OCI-LY1 (cell line): ENCODE measurements around the gene TIMM23B.
"Not testable (repeated sequence)": the region's sequence is repeated elsewhere in the genome, so short reads cannot be mapped to it uniquely, and the experiment has no call there.

Experiments
- H2AFZ ChIP-seq: fragments of 200-600 bp; sonication (generic), shearing (Covaris generic); 2 replicates; pipeline ENCODE4 v1.6.0; 2014; ENCODE audit warnings: antibody characterized with exemption, mild to moderate bottlenecking, low read length
- H3F3A ChIP-seq: fragments of 200-600 bp; sonication (generic), shearing (Covaris generic); 2 replicates; pipeline ENCODE4 v1.6.0; 2014; ENCODE audit warnings: mild to moderate bottlenecking, antibody characterized with exemption, low read length, moderate library complexity; ENCODE audit not compliant: insufficient read depth
- H3K27ac ChIP-seq: fragments of 200-600 bp; sonication (generic); 2 replicates; pipeline ENCODE4 v1.5.1; 2014; ENCODE audit warnings: low read length, mixed run types, mild to moderate bottlenecking, low read depth; ENCODE audit not compliant: poor library complexity, severe bottlenecking
- H3K27me3 ChIP-seq: fragments of 200-600 bp; sonication (generic); 2 replicates; pipeline ENCODE4 v1.6.0; 2014; ENCODE audit warnings: antibody characterized with exemption, mild to moderate bottlenecking, low read length, moderate library complexity; ENCODE audit not compliant: insufficient read depth
- H3K36me3 ChIP-seq: fragments of 200-600 bp; sonication (generic); 2 replicates; pipeline ENCODE4 v1.6.1; 2014; ENCODE audit warnings: mild to moderate bottlenecking, antibody characterized with exemption, low read length, moderate library complexity, mixed read lengths; ENCODE audit not compliant: insufficient read depth
- H3K4me1 ChIP-seq: fragments of 200-600 bp; sonication (generic); 2 replicates; pipeline ENCODE4 v1.5.1; 2014; ENCODE audit warnings: mild to moderate bottlenecking, low read length, moderate library complexity; ENCODE audit not compliant: insufficient read depth, severe bottlenecking
- H3K4me2 ChIP-seq: fragments of 200-600 bp; sonication (generic), shearing (Covaris generic); 2 replicates; pipeline ENCODE4 v1.6.1; 2014; ENCODE audit warnings: low read length
- H3K4me3 ChIP-seq: fragments of 200-600 bp; sonication (generic); 2 replicates; pipeline ENCODE4 v1.5.1; 2014; ENCODE audit warnings: low read length, low read depth, mild to moderate bottlenecking, mixed read lengths; ENCODE audit not compliant: poor library complexity, severe bottlenecking
- H3K79me2 ChIP-seq: fragments of 200-600 bp; shearing (Covaris generic); 2 replicates; pipeline ENCODE4 v1.6.1; 2016; ENCODE audit warnings: mixed run types, low read length, mixed read lengths; ENCODE audit not compliant: insufficient read depth
- H3K9ac ChIP-seq: fragments of 200-600 bp; sonication (generic), shearing (Covaris generic); 2 replicates; pipeline ENCODE4 v1.6.1; 2014; ENCODE audit warnings: mild to moderate bottlenecking, low read length, mixed read lengths
- H3K9me2 ChIP-seq: fragments of 200-600 bp; sonication (generic), shearing (Covaris generic); 2 replicates; pipeline ENCODE4 v1.6.1; 2014; ENCODE audit warnings: low read depth, mild to moderate bottlenecking, low read length, mixed read lengths
- H3K9me3 ChIP-seq: fragments of 200-600 bp; shearing (Covaris generic); 2 replicates; pipeline ENCODE4 v1.6.1; 2014; ENCODE audit warnings: low read length, mixed read lengths
- H4K20me1 ChIP-seq: fragments of 200-600 bp; sonication (generic), shearing (Covaris generic); 2 replicates; pipeline ENCODE4 v1.6.0; 2016; ENCODE audit warnings: mild to moderate bottlenecking, low read length; ENCODE audit not compliant: insufficient read depth

Gene TIMM23B, protein sequence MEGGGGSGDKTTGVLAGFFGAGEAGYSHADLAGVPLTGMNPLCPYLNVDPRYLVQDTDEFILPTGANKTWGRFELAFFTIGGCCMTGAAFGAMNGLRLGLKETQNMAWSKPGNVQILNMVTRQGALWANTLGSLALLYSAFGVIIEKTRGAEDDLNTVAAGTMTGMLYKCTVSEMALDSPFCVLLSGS

DNA sequence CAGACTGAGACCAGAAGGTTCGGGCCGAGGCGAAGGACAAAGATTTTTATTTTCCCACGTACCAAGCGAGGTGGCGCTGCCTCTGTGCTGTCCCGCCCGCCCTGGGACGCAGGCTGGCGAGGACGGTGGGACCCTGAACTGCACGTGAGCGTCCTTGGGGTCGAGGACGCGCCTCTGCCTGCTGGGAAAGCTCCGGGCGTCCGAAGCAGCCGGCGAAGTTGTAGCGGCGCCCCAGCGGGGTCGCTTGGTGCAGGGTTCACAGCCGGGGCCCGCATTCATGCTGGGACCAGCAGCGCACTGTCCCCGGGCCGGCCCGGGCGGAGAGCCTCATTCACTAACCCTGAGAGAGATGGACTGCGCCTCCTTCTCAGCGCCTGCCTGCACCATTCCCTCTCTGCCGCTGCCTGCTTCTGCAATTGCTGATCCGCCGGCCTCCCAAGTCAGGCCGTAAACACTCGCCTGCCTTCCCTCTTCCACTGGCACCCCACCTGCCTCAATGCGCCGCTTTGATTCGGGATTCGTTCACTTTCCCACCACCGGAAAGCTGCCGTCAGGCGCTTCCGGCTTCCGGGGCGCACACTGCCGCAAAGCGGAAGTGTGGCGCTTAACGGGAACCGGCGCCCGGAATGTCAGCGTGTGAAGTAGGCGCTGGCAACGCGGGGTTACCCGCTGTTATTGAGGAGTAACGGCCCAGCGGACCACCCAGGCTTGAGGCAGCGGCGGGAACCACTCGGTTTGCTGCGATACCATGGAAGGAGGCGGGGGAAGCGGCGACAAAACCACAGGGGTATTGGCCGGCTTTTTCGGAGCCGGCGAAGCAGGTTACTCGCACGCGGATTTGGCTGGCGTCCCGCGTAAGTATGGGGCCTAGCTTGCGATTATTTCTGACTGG, at the start of gene TIMM23B, which contains the start of gene PARG:
TSS of gene TIMM23B (plus strand) at position 607 of the 892 bp plus-strand sequence. CDS start at position 749, 142 bp downstream.
TSS of gene PARG (minus strand) at position 581 of the 892 bp plus-strand sequence. CDS start at position 279, 302 bp downstream.
- H3F3A ChIP-seq, H2AFZ ChIP-seq, H3K9me3 ChIP-seq, H3K27me3 ChIP-seq, H3K9me2 ChIP-seq, H3K36me3 ChIP-seq, H4K20me1 ChIP-seq: not testable (repeated sequence)
- Histone ChIP-seq H3K4me3 (peak within 1 kb of the TSS; percentile 92), H3K9ac (peak within 1 kb of the TSS; percentile 97), H3K4me2 (peak within 1 kb of the TSS; percentile 96), H3K79me2 (peaks cover 42% of the 10 kb centered on the region), H3K27ac (peak within 1 kb of the TSS; percentile 48), H3K4me1 (peaks cover 21% of the 10 kb centered on the region)

DNA sequence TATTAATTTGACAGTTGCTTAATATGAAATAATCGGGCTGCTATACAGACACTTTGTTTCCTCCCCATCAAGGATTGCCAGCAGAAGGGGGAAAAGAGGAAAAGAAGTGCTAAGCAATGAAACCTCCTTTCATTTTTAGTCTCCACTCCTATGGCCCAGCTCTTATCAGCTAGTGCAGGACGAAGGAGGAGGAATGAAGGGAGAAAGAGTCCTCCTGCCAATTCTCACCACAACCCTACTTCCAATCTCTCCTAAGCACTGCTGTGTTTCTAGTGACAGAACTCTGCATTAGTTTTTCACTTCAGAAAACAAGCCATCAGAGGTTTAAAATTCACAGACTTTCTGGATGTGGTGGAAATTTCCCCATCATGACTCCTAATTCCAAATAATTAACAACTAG, 41.9 kb upstream of the TIMM23B start:
- not testable (repeated sequence) for H3K27me3 ChIP-seq, H3K9me3 ChIP-seq, H3K36me3 ChIP-seq, H3K4me3 ChIP-seq, H2AFZ ChIP-seq, H3K4me1 ChIP-seq, H3K27ac ChIP-seq, H3K9me2 ChIP-seq, H3K79me2 ChIP-seq, H3K4me2 ChIP-seq, H4K20me1 ChIP-seq, H3K9ac ChIP-seq, H3F3A ChIP-seq

DNA sequence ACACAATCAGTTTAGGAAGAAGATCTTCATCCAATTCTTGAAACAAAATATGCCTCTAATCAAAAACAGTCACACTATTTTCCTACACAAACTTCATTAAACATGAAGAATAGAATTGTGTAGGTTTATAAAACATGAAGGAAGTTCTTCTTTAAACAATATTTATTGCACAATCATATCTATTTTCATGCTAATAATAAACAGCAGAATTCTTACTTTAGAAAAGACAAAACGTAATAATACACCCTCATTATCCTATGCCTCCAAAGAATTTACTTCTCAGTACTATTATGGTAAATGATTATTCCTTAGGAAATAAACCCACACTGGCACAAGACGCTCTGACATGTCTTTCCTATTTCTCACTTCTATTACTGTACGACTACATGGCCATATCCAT, 41.4 kb upstream of the TIMM23B start:
- not testable (repeated sequence) for H3K79me2 ChIP-seq, H3K4me3 ChIP-seq, H3K4me1 ChIP-seq, H3K4me2 ChIP-seq, H3K27ac ChIP-seq, H3K27me3 ChIP-seq, H2AFZ ChIP-seq, H3K36me3 ChIP-seq, H3K9me3 ChIP-seq, H3K9ac ChIP-seq, H3K9me2 ChIP-seq, H3F3A ChIP-seq, H4K20me1 ChIP-seq

DNA sequence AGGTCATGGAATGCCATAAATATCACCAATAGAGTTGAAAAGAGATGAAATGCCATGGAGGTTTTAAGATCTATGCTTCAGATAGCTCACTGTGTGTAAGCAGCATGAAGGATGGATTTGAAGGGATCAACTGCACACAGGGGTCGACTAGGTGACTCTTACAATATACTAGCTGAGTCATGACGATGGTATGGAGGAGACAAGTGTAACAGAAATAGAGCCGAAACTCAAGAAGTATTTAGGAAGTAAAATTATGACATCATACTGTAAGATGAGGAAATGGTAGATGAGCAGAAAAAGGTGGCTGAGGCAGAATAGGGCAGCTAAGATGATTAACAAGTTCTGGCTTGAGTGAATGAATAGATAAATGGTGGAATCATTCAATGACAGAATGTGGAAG, 38.0 kb upstream of the TIMM23B start:
- H3F3A ChIP-seq, H3K79me2 ChIP-seq, H4K20me1 ChIP-seq, H3K27me3 ChIP-seq, H2AFZ ChIP-seq, H3K27ac ChIP-seq, H3K9me3 ChIP-seq, H3K36me3 ChIP-seq, H3K4me1 ChIP-seq, H3K4me3 ChIP-seq, H3K9me2 ChIP-seq, H3K9ac ChIP-seq, H3K4me2 ChIP-seq: not testable (repeated sequence)

DNA sequence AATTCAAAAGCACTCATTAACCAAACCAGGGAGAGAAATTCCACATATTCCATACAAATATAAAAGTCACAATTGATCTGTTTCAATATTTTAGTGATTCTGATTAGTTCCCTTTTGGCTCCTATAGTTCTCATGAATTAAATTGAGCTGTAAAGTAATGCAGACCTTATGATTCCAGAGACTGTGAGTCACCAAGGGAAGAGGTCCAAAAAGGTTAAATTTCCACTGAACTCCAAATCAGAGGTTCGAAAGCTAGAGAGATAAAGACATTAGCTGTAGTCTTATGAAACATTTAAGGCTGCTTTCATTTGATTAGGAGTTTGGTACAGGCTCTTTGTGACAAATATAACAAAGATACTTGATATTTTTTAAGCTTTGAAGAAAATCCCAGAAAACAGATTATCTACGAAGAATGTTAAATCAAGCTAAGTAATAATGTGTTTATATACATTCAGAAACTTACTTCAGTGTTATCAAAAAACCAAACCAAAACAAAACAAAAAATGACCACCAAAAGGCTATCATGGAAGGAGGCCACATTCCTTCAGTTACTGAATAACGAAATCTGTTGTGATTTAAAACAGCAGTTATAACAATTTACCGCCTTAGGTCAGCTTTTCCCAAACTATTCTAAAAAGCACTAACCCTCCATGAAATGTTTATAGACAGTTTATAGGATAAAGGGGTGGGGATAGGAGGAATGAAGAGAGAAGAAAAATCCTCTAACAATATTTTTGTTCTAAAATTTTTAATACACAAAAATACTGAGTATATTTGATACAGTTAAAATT, 33.4 kb upstream of the TIMM23B start:
- not testable (repeated sequence) for H3K4me2 ChIP-seq, H3K27me3 ChIP-seq, H3K79me2 ChIP-seq, H3K9ac ChIP-seq, H3K9me3 ChIP-seq, H3K9me2 ChIP-seq, H3K4me1 ChIP-seq, H2AFZ ChIP-seq, H3K27ac ChIP-seq, H3F3A ChIP-seq, H3K4me3 ChIP-seq, H4K20me1 ChIP-seq, H3K36me3 ChIP-seq

DNA sequence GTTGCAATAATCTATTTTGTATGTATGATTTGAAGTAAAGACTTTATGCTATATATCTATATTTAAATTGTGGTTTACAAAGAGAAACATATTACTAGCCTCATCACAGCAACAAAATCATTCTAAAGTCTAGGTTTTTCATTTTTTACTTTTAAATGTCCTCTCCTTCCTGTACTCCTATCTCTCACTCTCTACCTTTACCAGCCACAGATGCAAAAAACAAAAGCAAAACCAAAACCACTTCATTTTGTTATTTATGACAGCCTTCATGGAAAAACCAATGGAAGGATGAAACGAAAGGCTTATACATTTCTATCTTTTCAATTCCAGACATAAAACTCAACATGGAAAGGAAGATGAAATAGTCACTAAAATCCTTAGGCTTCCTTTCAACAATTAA, 31.6 kb upstream of the TIMM23B start:
- not testable (repeated sequence) for H3K9me2 ChIP-seq

DNA sequence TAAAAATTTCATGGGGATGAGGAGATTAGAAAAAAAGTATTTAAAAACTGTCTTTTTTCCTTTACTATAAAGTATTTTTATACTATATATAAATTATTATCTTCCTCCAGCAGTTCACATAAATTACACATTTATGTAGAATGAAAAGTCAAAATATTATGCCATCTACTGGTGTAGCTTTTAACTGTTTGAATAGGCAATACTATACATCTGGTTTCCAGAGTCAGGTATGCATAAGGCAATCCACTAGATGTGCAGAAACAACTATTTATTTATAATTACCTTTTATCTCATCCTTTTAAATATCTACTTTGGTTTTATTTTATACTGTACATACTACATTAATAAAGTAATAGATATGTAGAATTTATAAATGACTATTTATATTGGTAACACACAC, 25.4 kb upstream of the TIMM23B start:
- not testable (repeated sequence) for H4K20me1 ChIP-seq, H3K79me2 ChIP-seq, H3F3A ChIP-seq, H3K9ac ChIP-seq, H3K9me3 ChIP-seq, H3K4me3 ChIP-seq, H2AFZ ChIP-seq, H3K27me3 ChIP-seq, H3K4me2 ChIP-seq, H3K4me1 ChIP-seq, H3K36me3 ChIP-seq, H3K9me2 ChIP-seq, H3K27ac ChIP-seq

More for the DNA sequence above, 31.6 kb upstream of the TIMM23B start:
- H3K36me3 ChIP-seq, H3K4me3 ChIP-seq, H3F3A ChIP-seq, H3K4me1 ChIP-seq, H3K9ac ChIP-seq, H3K27ac ChIP-seq, H2AFZ ChIP-seq, H4K20me1 ChIP-seq, H3K9me3 ChIP-seq, H3K79me2 ChIP-seq, H3K27me3 ChIP-seq, H3K4me2 ChIP-seq: not testable (repeated sequence)
